Spleen (tissue), 11 donors: ENCODE measurements around the gene SPRED1. TPM values are rescaled to one million over a fixed set of nuclear protein-coding genes. Genes with fewer than 3 reads are reported as not detected.

ENCODE experiments used
- DNase-seq: peaks from one replicate; pipeline ENCODE4 v3.0.0-alpha.2; 2020
- H3K27ac ChIP-seq, 8 donors: fragments of 200-600 bp; sonication (generic) in 7 of 8; 1 replicate in 4 of 8; 2 replicates in 4 of 8; pipeline versions ENCODE4 v1.5.0 to v1.8.0; 2016 to 2021; ENCODE audit warnings: inconsistent platforms in 4 of 8, mild to moderate bottlenecking in 4 of 8, moderate library complexity in 1 of 8
- H3K27me3 ChIP-seq, 7 donors: fragments of 200-600 bp; sonication (generic) in 6 of 7; replicated peaks in 1 of 7; 1 replicate in 4 of 7; 2 replicates in 3 of 7; pipeline versions ENCODE4 v1.5.0 to v1.8.0; 2016 to 2021; ENCODE audit warnings: inconsistent platforms in 3 of 7, mild to moderate bottlenecking in 1 of 7
- H3K36me3 ChIP-seq, 6 donors: fragments of 200-600 bp; sonication (generic) in 5 of 6; 1 replicate in 4 of 6; 2 replicates in 2 of 6; pipeline versions ENCODE4 v1.5.0 to v1.8.0; 2016 to 2021; ENCODE audit warnings: inconsistent platforms in 2 of 6
- H3K4me1 ChIP-seq, 6 donors: fragments of 200-600 bp; sonication (generic) in 5 of 6; 1 replicate in 3 of 6; 2 replicates in 3 of 6; pipeline versions ENCODE4 v1.5.0 to v1.8.0; 2016 to 2021; ENCODE audit warnings: inconsistent platforms in 3 of 6
- H3K4me3 ChIP-seq, 8 donors: fragments of 200-600 bp; sonication (generic) in 7 of 8; 1 replicate in 4 of 8; 2 replicates in 4 of 8; pipeline versions ENCODE4 v1.5.0 to v1.8.0; 2016 to 2021; ENCODE audit warnings: inconsistent platforms in 4 of 8, mild to moderate bottlenecking in 4 of 8, moderate library complexity in 2 of 8
- H3K9me3 ChIP-seq, 8 donors: fragments of 200-600 bp; sonication (generic) in 7 of 8; 1 replicate in 4 of 8; 2 replicates in 4 of 8; pipeline versions ENCODE4 v1.5.0 to v1.8.0; 2016 to 2021; ENCODE audit warnings: inconsistent platforms in 4 of 8
- CTCF ChIP-seq, 11 experiments: fragments of 200-600 bp in 7 of 11; fragments of 450-650 bp in 4 of 11; sonication (generic) in 4 of 11; IDR thresholded peaks in 8 of 11; conservative IDR thresholded peaks in 3 of 11; 1 replicate in 7 of 11; 2 replicates in 4 of 11; pipeline versions ENCODE4 v1.4.0 to v1.8.0; 2016 to 2021; ENCODE audit warnings: antibody characterized with exemption in 11 of 11, inconsistent platforms in 4 of 11, mild to moderate bottlenecking in 1 of 11
- POLR2A ChIP-seq, 3 donors: fragments of 450-650 bp; IDR thresholded peaks; one replicate each; pipeline ENCODE4 v1.5.1; 2017; ENCODE audit warnings: antibody characterized with exemption in 3 of 3, mild to moderate bottlenecking in 1 of 3
- POLR2AphosphoS5 ChIP-seq, 3 donors: sonication (generic); formaldehyde crosslinking; IDR thresholded peaks; one replicate each; pipeline ENCODE4 v1.5.1; 2017; ENCODE audit warnings: antibody characterized with exemption in 3 of 3
- WGBS, 5 donors: extraction: QIAGEN DNeasy Blood & Tissue Kit in 3 of 5; methylation state at CpG; one replicate each; pipeline versions ENCODE4 v1.1.5 to v1.1.7; 2013 to 2018; 5-methylcytosine and 5-hydroxymethylcytosine counted together
- intact Hi-C: fragments of 100-400 bp; cut with DNase I; formaldehyde crosslinking; loops from one replicate; pipeline ENCODE4 v1.15.0; 2023; ENCODE audit warnings: low total_unique reads
- polyA plus RNA-seq, 3 donors: library from polyadenylated mRNA; stranded (reverse); fragments of 200-250 nt; gene quantifications; one replicate each; pipeline ENCODE4 v1.2.1, GENCODE V29; 2013
- total RNA-seq, 7 donors: library from RNA; depleted of rRNA in 3 of 7; stranded (reverse); fragments of >200 nt in 3 of 7; fragmentation: NEBNext Ultra II Directional in 4 of 7; extraction: Animal tissue kit (Norgen Biotek cat#: 25700) in 4 of 7; gene quantifications; one replicate each; pipeline versions ENCODE4 v1.1.0 to v1.2.1, GENCODE V29; 2016 to 2021
- donor health status: healthy with polysubstance abuse.
- donor health status: DM: no; HTN: no; CAD: no; lungs with moderate emphysema.
- donor health status: DM: no; HTN: no; CAD: no.
- donor health status: Bipolar disorder and iron deficiency.
- donor health status: healthy.
- donor health status: DM: no; HTN: no; CAD: no.
- donor health status: DM: yes; HTN: yes; CAD: no.

SPRED1 gene
- total and polyA plus RNA-seq, 10 donors, result 3.1 to 36.9 (median 25.5) TPM

- H3K27ac ChIP-seq, result no peak overlapping the region
- no peak overlapping the region for H3K4me3 ChIP-seq
- no peaks in the 10 kb centered on the region for H3K4me1 ChIP-seq
- H3K36me3 ChIP-seq, result no peaks in the 10 kb centered on the region
- TF ChIP-seq POLR2A (IDR thresholded peaks at IDR 0.05), result no peak
- no peak for TF ChIP-seq POLR2AphosphoS5 (IDR thresholded peaks at IDR 0.05)
- TF ChIP-seq CTCF (IDR thresholded peaks at IDR 0.05 in 8 of 11, conservative IDR thresholded peaks at IDR 0.05 in 3 of 11), result no peak
- WGBS, 5 donors, result 83 to 96% (median 92%) methylated on average over 4 of the region's 4 CpGs
- DNase-seq, result no peak
- H3K27me3 ChIP-seq, result no peaks in the 10 kb centered on the region
- intact Hi-C loops, result no loop called here
- H3K9me3 ChIP-seq, result peaks cover 0 to 7% (median 2%) of the 10 kb centered on the region in 8 donors
These were observed 32.8 kb downstream of the SPRED1 start for GRCh38 chr15:38285456-38285855.

GRCh38 chr15:38294126-38294525 is 41.5 kb downstream of the SPRED1 start:
- peaks cover 0 to 9% (median 1%) of the 10 kb centered on the region in 6 donors for H3K4me1 ChIP-seq
- H3K36me3 ChIP-seq, result no peaks in the 10 kb centered on the region
- H3K4me3 ChIP-seq, result no peak overlapping the region
- no peak for DNase-seq
- intact Hi-C loops, result no loop called here
- 20 to 37% (median 24%) methylated on average over 3 of the region's 3 CpGs for WGBS, 5 donors
- peaks cover 0 to 11% (median 2%) of the 10 kb centered on the region in 8 donors for H3K9me3 ChIP-seq
- no peak overlapping the region for H3K27ac ChIP-seq
- TF ChIP-seq CTCF (IDR thresholded peaks at IDR 0.05 in 8 of 11, conservative IDR thresholded peaks at IDR 0.05 in 3 of 11), result no peak
- no peak for TF ChIP-seq POLR2AphosphoS5 (IDR thresholded peaks at IDR 0.05)
- TF ChIP-seq POLR2A (IDR thresholded peaks at IDR 0.05), result no peak
- H3K27me3 ChIP-seq, result no peaks in the 10 kb centered on the region

DNA sequence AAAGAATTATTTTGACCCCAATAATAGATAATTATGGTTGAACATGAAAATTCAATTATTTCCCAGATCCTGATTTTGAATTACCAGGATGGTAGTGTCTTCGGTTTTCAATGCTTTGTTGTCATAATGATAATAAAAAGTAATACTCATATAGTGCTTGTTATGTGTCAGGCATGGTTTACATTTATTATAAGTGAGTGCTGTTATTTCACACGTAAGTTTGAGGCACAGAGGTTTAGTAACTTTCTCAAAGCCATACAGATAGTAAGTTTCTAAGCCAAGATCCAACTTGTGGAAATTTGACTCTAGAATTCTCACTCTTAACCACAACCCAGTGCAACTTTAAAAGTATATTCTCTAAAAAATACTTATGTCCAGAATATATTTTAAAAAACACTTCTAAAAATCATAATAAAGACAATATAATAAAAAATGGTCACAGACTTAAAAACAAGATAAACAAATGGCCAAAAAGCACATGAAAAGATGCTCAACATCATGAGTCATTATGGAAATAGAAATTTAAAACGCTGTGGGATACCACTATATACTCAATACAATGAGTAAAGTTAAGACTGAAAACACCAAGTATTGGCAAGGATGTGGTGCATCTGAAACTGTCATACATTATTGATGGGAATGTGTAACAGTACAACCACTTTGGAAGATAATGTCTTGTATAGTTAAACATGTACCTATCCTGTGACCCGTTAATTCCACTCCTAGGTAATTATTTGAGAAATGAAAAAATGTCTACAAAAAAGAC is 45.2 kb downstream of the SPRED1 start:
- no peaks in the 10 kb centered on the region for H3K36me3 ChIP-seq
- H3K27ac ChIP-seq, result no peak overlapping the region
- H3K4me3 ChIP-seq, result no peak overlapping the region
- no peak for DNase-seq
- WGBS, 5 donors, result 53 to 79% (median 62%) methylated on average over 4 of the region's 4 CpGs
- H3K27me3 ChIP-seq, result no peaks in the 10 kb centered on the region
- no peak for TF ChIP-seq POLR2A (IDR thresholded peaks at IDR 0.05)
- TF ChIP-seq POLR2AphosphoS5 (IDR thresholded peaks at IDR 0.05), result no peak
- no peak for TF ChIP-seq CTCF (IDR thresholded peaks at IDR 0.05 in 8 of 11, conservative IDR thresholded peaks at IDR 0.05 in 3 of 11)
- intact Hi-C loops, result no loop called here
- peaks cover 0 to 9% (median 1%) of the 10 kb centered on the region in 6 donors for H3K4me1 ChIP-seq
- H3K9me3 ChIP-seq, result no peaks in the 10 kb centered on the region

- 87 to 96% (median 92%) methylated on average over 6 of the region's 6 CpGs for WGBS, 5 donors
- TF ChIP-seq POLR2AphosphoS5 (IDR thresholded peaks at IDR 0.05) (no peak), POLR2A (IDR thresholded peaks at IDR 0.05) (no peak), CTCF (IDR thresholded peaks at IDR 0.05 in 8 of 11, conservative IDR thresholded peaks at IDR 0.05 in 3 of 11) (no peak)
- intact Hi-C loops, result no loop called here
These were observed 46.6 kb downstream of the SPRED1 start for GRCh38 chr15:38299216-38299615.

More at GRCh38 chr15:38299216-38299615, 46.6 kb downstream of the SPRED1 start:
- H3K4me3 ChIP-seq, result no peak overlapping the region
- no peak overlapping the region for H3K27ac ChIP-seq
- no peaks in the 10 kb centered on the region for H3K36me3 ChIP-seq
- H3K9me3 ChIP-seq, result no peaks in the 10 kb centered on the region
- H3K4me1 ChIP-seq, result peaks cover 0 to 4% (median 0%) of the 10 kb centered on the region in 6 donors
- no peak for DNase-seq
- H3K27me3 ChIP-seq, result no peaks in the 10 kb centered on the region
